H9 (cell line): ENCODE data around the gene KLF16. TPM values are rescaled to one million over a fixed set of nuclear protein-coding genes. Genes with fewer than 3 reads are reported as not detected.
A peak's percentile ranks its signal among the peaks of the same experiment; 100 is the strongest.

Experiments used
- DNase-seq: peaks from one replicate; pipeline ENCODE4 v3.0.0-alpha.2; 2017
- H2AFZ ChIP-seq: one replicate; pipeline ENCODE4 v1.6.1; 2013; ENCODE audit warnings: mild to moderate bottlenecking, low read length, control low read depth, moderate library complexity
- H2AK5ac ChIP-seq: 2 replicates; pipeline ENCODE4 v1.6.1; 2013; ENCODE audit warnings: low read length, control low read depth, mixed read lengths; ENCODE audit not compliant: insufficient read length
- H2BK120ac ChIP-seq: one replicate; pipeline ENCODE4 v1.6.1; 2013; ENCODE audit warnings: low read depth, mild to moderate bottlenecking, low read length, control low read depth, inconsistent platforms; ENCODE audit not compliant: poor library complexity, severe bottlenecking
- H2BK12ac ChIP-seq: 2 replicates; pipeline ENCODE4 v1.6.1; 2013; ENCODE audit warnings: low read length, control low read depth, mixed read lengths, low read depth; ENCODE audit not compliant: insufficient read length
- H2BK15ac ChIP-seq: 2 replicates; pipeline ENCODE4 v1.6.1; 2013; ENCODE audit warnings: low read depth, low read length, control low read depth
- H2BK20ac ChIP-seq: one replicate; pipeline ENCODE4 v1.6.1; 2013; ENCODE audit warnings: low read depth, mild to moderate bottlenecking, low read length, control low read depth, inconsistent platforms; ENCODE audit not compliant: poor library complexity, severe bottlenecking
- H2BK5ac ChIP-seq: 2 replicates; pipeline ENCODE4 v1.6.1; 2013; ENCODE audit warnings: low read length, control low read depth, mixed read lengths; ENCODE audit not compliant: insufficient read length
- H3K14ac ChIP-seq: 2 replicates; pipeline ENCODE4 v1.6.1; 2013; ENCODE audit warnings: low read length, control low read depth; ENCODE audit not compliant: insufficient read depth
- H3K18ac ChIP-seq: 2 replicates; pipeline ENCODE4 v1.6.1; 2013; ENCODE audit warnings: low read depth, mild to moderate bottlenecking, mixed read lengths, low read length, control low read depth; ENCODE audit not compliant: insufficient read length
- H3K23ac ChIP-seq: 2 replicates; pipeline ENCODE4 v1.6.1; 2013; ENCODE audit warnings: low read length, control low read depth, mixed read lengths, low read depth; ENCODE audit not compliant: insufficient read length
- H3K23me2 ChIP-seq: 2 replicates; pipeline ENCODE4 v1.6.1; 2013; ENCODE audit warnings: low read depth, mild to moderate bottlenecking, mixed read lengths, low read length, control low read depth; ENCODE audit not compliant: insufficient read length, poor library complexity, severe bottlenecking
- H3K27ac ChIP-seq: 2 replicates; pipeline ENCODE4 v1.5.1; 2013; ENCODE audit warnings: low read length, control low read depth, mixed read lengths, low read depth; ENCODE audit not compliant: insufficient read length
- H3K27me3 ChIP-seq: 2 replicates; pipeline ENCODE4 v1.6.1; 2013; ENCODE audit warnings: low read length, control low read depth, inconsistent platforms; ENCODE audit not compliant: insufficient read depth
- H3K4ac ChIP-seq: 2 replicates; pipeline ENCODE4 v1.6.1; 2013; ENCODE audit warnings: low read depth, mild to moderate bottlenecking, control low read depth, inconsistent platforms, low read length, moderate library complexity
- H3K4me1 ChIP-seq: 2 replicates; pipeline ENCODE4 v1.6.1; 2013; ENCODE audit warnings: low read length, control low read depth, inconsistent platforms; ENCODE audit not compliant: insufficient read depth
- H3K4me2 ChIP-seq: 2 replicates; pipeline ENCODE4 v1.6.1; 2013; ENCODE audit warnings: low read length, control low read depth, mixed read lengths; ENCODE audit not compliant: insufficient read length, insufficient read depth
- H3K56ac ChIP-seq: 2 replicates; pipeline ENCODE4 v1.6.1; 2013; ENCODE audit warnings: low read depth, mild to moderate bottlenecking, mixed read lengths, low read length, control low read depth; ENCODE audit not compliant: insufficient read length
- H3K79me1 ChIP-seq: 2 replicates; pipeline ENCODE4 v1.6.1; 2013; ENCODE audit warnings: low read depth, mild to moderate bottlenecking, moderate library complexity, low read length, control low read depth, inconsistent platforms; ENCODE audit not compliant: insufficient read depth, poor library complexity, severe bottlenecking
- H3K79me2 ChIP-seq: 2 replicates; pipeline ENCODE4 v1.6.1; 2013; ENCODE audit warnings: low read length, control low read depth, inconsistent platforms; ENCODE audit not compliant: insufficient read depth
- H3K9ac ChIP-seq: 2 replicates; pipeline ENCODE4 v1.6.1; 2013; ENCODE audit warnings: low read length, control low read depth, mixed read lengths; ENCODE audit not compliant: insufficient read length; ENCODE audit errors: extremely low read depth
- H3K9me3 ChIP-seq: one replicate; pipeline ENCODE4 v1.6.1; 2013; ENCODE audit warnings: low read depth, low read length, inconsistent platforms; ENCODE audit not compliant: control insufficient read depth
- H3T11ph ChIP-seq: one replicate; pipeline ENCODE4 v1.6.1; 2013; ENCODE audit warnings: mild to moderate bottlenecking, low read length, control low read depth, inconsistent platforms
- H4K20me1 ChIP-seq: one replicate; pipeline ENCODE4 v1.6.1; 2013; ENCODE audit not compliant: control insufficient read depth, insufficient read length, insufficient read depth
- H4K5ac ChIP-seq: 2 replicates; pipeline ENCODE4 v1.6.1; 2013; ENCODE audit warnings: low read depth, mild to moderate bottlenecking, mixed read lengths, low read length, control low read depth; ENCODE audit not compliant: insufficient read length
- H4K8ac ChIP-seq: replicated peaks from 2 replicates; pipeline ENCODE4 v1.6.1; 2013; ENCODE audit warnings: low read length, control low read depth, mixed read lengths, low read depth; ENCODE audit not compliant: insufficient read length
- H4K91ac ChIP-seq: 2 replicates; pipeline ENCODE4 v1.6.1; 2013; ENCODE audit warnings: low read depth, mild to moderate bottlenecking, moderate library complexity, mixed read lengths, low read length, control low read depth; ENCODE audit not compliant: insufficient read length
- H3K27ac Mint-ChIP-seq, 3 experiments: 2 replicates in 2 of 3; 3 replicates in 1 of 3; pipeline ENCODE4 v1.8.0; 2020 to 2021; ENCODE audit warnings: mixed read lengths in 3 of 3, mild to moderate bottlenecking in 1 of 3, moderate library complexity in 1 of 3
- H3K27me3 Mint-ChIP-seq: 2 replicates; pipeline ENCODE4 v1.8.0; 2021; ENCODE audit warnings: low read depth, mild to moderate bottlenecking, moderate library complexity, mixed read lengths
- H3K36me3 Mint-ChIP-seq, 3 experiments: 2 replicates in 2 of 3; 3 replicates in 1 of 3; pipeline ENCODE4 v1.8.0; 2020 to 2021; ENCODE audit warnings: low read depth in 3 of 3, mixed read lengths in 3 of 3; ENCODE audit not compliant: insufficient read depth in 1 of 3
- H3K4me1 Mint-ChIP-seq, 2 experiments: 2 replicates each; pipeline ENCODE4 v1.8.0; 2020; ENCODE audit warnings: mixed read lengths in 2 of 2
- H3K4me3 Mint-ChIP-seq, 2 experiments: 2 replicates in 1 of 2; 3 replicates in 1 of 2; pipeline ENCODE4 v1.8.0; 2020 to 2021; ENCODE audit warnings: mild to moderate bottlenecking in 2 of 2, mixed read lengths in 2 of 2, moderate library complexity in 1 of 2
- H3K9me3 Mint-ChIP-seq, 2 experiments: 2 replicates in 1 of 2; 3 replicates in 1 of 2; pipeline ENCODE4 v1.8.0; 2020; ENCODE audit warnings: mild to moderate bottlenecking in 2 of 2, mixed read lengths in 2 of 2, moderate library complexity in 1 of 2
- WGBS: extraction: QIAGEN DNeasy Blood & Tissue Kit; methylation state at CpG from one replicate; pipeline ENCODE4 v1.1.7; 2013; ENCODE audit warnings: missing lambda C conversion rate, low lambda C conversion rate, mixed read lengths; ENCODE audit not compliant: insufficient read length; ENCODE audit errors: extremely low coverage; 5-methylcytosine and 5-hydroxymethylcytosine counted together
- total RNA-seq: library from RNA; stranded (reverse); gene quantifications from 2 replicates; pipeline ENCODE4 v1.2.1, GENCODE V29; 2021
- TF ChIP-seq, protein P1 (sequence below): fragments of 200-600 bp; sonication (generic); conservative IDR thresholded peaks from 3 replicates; pipeline ENCODE4 v1.8.0; 2021; ENCODE audit warnings: antibody characterized with exemption, mild to moderate bottlenecking

The KLF16 gene
- total RNA-seq, 1 experiment from 2014 or later = 66.8 TPM

DNA sequence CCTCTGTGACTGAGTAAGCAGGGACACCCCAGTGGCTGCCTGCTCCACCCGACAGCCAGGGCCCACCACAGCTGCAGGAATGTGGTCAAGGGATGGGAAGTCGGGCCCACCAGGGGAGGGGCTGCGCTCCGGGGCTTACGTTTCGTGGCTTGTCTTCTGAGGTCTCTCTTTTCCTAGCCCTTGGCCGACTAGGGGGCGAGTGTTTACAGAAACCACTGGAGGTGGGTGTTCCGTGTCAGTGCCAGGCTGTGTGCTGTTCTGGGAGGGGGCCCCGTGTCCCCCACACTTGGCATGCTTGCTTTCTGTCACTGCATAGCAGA is 46.3 kb upstream of the KLF16 start:
- DNase-seq = no peak
- Histone ChIP-seq H2BK5ac (no peak overlapping the region), H3K56ac (no peak overlapping the region), H2BK12ac (no peak overlapping the region), H4K20me1 (no peaks in the 10 kb centered on the region), H4K8ac (no peak overlapping the region), H3K4me2 (no peak overlapping the region), H3K23ac (no peak overlapping the region), H3K9ac (no peak overlapping the region), H2AK5ac (no peak overlapping the region), H4K5ac (no peak overlapping the region), H3T11ph (no peak overlapping the region), H3K79me2 (peaks cover 17% of the 10 kb centered on the region; the same call in 1 of the 2 replicates), H2BK20ac (no peak overlapping the region), H3K4me1 (0 out of 2 replicates have a peak, but pooled peaks cover 2% of the 10 kb centered on the region), H2AFZ (no peak overlapping the region), H3K27me3 (no peaks in the 10 kb centered on the region), H2BK120ac (no peak overlapping the region), H3K23me2 (no peaks in the 10 kb centered on the region), H3K79me1 (peaks cover 4% of the 10 kb centered on the region), H3K4ac (no peak overlapping the region), H2BK15ac (no peak overlapping the region), H4K91ac (no peak overlapping the region), H3K18ac (no peak overlapping the region), H3K9me3 (no peaks in the 10 kb centered on the region), H3K14ac (no peak overlapping the region; the same call in 1 of the 2 replicates), H3K27ac (no peak overlapping the region)
- H3K4me3 Mint-ChIP-seq = no peak overlapping the region
- 0 out of 7 replicates have a peak overlapping the region, but pooled peaks of 1 of the 3 experiments have one; percentile 87 for H3K27ac Mint-ChIP-seq
- no peaks in the 10 kb centered on the region for H3K9me3 Mint-ChIP-seq
- peaks cover 3 to 5% of the 10 kb centered on the region in 2 experiments; a peak in 3 of 4 replicates for H3K4me1 Mint-ChIP-seq
- WGBS = no CpG with 5 or more reads among the region's 10 CpGs
- no peaks in the 10 kb centered on the region for H3K27me3 Mint-ChIP-seq
- H3K36me3 Mint-ChIP-seq = peaks cover 11 to 23% (median 14%) of the 10 kb centered on the region in 3 experiments
- TF ChIP-seq, protein P1, sequence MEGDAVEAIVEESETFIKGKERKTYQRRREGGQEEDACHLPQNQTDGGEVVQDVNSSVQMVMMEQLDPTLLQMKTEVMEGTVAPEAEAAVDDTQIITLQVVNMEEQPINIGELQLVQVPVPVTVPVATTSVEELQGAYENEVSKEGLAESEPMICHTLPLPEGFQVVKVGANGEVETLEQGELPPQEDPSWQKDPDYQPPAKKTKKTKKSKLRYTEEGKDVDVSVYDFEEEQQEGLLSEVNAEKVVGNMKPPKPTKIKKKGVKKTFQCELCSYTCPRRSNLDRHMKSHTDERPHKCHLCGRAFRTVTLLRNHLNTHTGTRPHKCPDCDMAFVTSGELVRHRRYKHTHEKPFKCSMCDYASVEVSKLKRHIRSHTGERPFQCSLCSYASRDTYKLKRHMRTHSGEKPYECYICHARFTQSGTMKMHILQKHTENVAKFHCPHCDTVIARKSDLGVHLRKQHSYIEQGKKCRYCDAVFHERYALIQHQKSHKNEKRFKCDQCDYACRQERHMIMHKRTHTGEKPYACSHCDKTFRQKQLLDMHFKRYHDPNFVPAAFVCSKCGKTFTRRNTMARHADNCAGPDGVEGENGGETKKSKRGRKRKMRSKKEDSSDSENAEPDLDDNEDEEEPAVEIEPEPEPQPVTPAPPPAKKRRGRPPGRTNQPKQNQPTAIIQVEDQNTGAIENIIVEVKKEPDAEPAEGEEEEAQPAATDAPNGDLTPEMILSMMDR = no peak
